RWPE2 (cell line): ENCODE data around the gene CFAP100.

Experiments used
- ATAC-seq: fragments of 200-7000 bp; cut with Tn5 transposase; 3 replicates; pipeline ENCODE4 v1.9.1; 2021; ENCODE audit warnings: low read depth
- DNase-seq: peaks from one replicate; pipeline ENCODE4 v3.0.0-alpha.2; 2020; ENCODE audit warnings: low spot score
- H3K27ac ChIP-seq: fragments of 450-650 bp; 2 replicates; pipeline ENCODE4 v1.5.1; 2017; ENCODE audit warnings: mild to moderate bottlenecking; ENCODE audit not compliant: poor library complexity, severe bottlenecking
- H3K27me3 ChIP-seq: fragments of 250-450 bp; sonication (Bioruptor Pico); 2 replicates; pipeline ENCODE4 v1.5.1; 2021; ENCODE audit warnings: mild to moderate bottlenecking, moderate library complexity; ENCODE audit not compliant: insufficient read depth, poor library complexity, severe bottlenecking
- H3K36me3 ChIP-seq: fragments of 250-450 bp; sonication (Bioruptor Pico); 2 replicates; pipeline ENCODE4 v1.5.1; 2020; ENCODE audit warnings: low read depth, mild to moderate bottlenecking, moderate library complexity
- H3K4me1 ChIP-seq: fragments of 250-450 bp; sonication (Bioruptor Pico); 2 replicates; pipeline ENCODE4 v1.5.1; 2021; ENCODE audit warnings: mild to moderate bottlenecking, moderate library complexity; ENCODE audit not compliant: insufficient read depth, poor library complexity, severe bottlenecking
- H3K4me3 ChIP-seq: fragments of 250-450 bp; sonication (Bioruptor Pico); 2 replicates; pipeline ENCODE4 v1.5.1; 2021; ENCODE audit warnings: mild to moderate bottlenecking, moderate library complexity; ENCODE audit not compliant: severe bottlenecking
- H3K9me3 ChIP-seq: fragments of 250-450 bp; sonication (Bioruptor Pico); 2 replicates; pipeline ENCODE4 v1.5.1; 2021; ENCODE audit warnings: mild to moderate bottlenecking, moderate library complexity; ENCODE audit not compliant: severe bottlenecking
- TF ChIP-seq, protein P1 (sequence below): fragments of 450-650 bp; IDR thresholded peaks from one replicate; pipeline ENCODE4 v1.5.1; 2017; ENCODE audit warnings: mild to moderate bottlenecking, moderate library complexity; ENCODE audit not compliant: poor library complexity, severe bottlenecking

The CFAP100 gene

GRCh38 chr3:126435456-126436315 is 41.0 kb downstream of the CFAP100 start:
- Histone ChIP-seq H3K4me1 (no peaks in the 10 kb centered on the region), H3K27me3 (no peaks in the 10 kb centered on the region), H3K9me3 (no peaks in the 10 kb centered on the region), H3K27ac (no peak overlapping the region), H3K36me3 (no peaks in the 10 kb centered on the region; the same call in 1 of the 2 replicates), H3K4me3 (no peak overlapping the region)
- no peak for ATAC-seq
- TF ChIP-seq, protein P1, sequence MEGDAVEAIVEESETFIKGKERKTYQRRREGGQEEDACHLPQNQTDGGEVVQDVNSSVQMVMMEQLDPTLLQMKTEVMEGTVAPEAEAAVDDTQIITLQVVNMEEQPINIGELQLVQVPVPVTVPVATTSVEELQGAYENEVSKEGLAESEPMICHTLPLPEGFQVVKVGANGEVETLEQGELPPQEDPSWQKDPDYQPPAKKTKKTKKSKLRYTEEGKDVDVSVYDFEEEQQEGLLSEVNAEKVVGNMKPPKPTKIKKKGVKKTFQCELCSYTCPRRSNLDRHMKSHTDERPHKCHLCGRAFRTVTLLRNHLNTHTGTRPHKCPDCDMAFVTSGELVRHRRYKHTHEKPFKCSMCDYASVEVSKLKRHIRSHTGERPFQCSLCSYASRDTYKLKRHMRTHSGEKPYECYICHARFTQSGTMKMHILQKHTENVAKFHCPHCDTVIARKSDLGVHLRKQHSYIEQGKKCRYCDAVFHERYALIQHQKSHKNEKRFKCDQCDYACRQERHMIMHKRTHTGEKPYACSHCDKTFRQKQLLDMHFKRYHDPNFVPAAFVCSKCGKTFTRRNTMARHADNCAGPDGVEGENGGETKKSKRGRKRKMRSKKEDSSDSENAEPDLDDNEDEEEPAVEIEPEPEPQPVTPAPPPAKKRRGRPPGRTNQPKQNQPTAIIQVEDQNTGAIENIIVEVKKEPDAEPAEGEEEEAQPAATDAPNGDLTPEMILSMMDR: no peak
- DNase-seq: peak; percentile 51

GRCh38 chr3:126436826-126437717 is 42.4 kb downstream of the CFAP100 start:
- H3K4me3 ChIP-seq: no peak overlapping the region
- no peak for ATAC-seq
- no peaks in the 10 kb centered on the region; the same call in 1 of the 2 replicates for H3K36me3 ChIP-seq
- no peaks in the 10 kb centered on the region for H3K9me3 ChIP-seq
- no peak for DNase-seq
- H3K27ac ChIP-seq: no peak overlapping the region
- H3K27me3 ChIP-seq: no peaks in the 10 kb centered on the region
- TF ChIP-seq, protein P1: no peak
- no peaks in the 10 kb centered on the region for H3K4me1 ChIP-seq

DNA sequence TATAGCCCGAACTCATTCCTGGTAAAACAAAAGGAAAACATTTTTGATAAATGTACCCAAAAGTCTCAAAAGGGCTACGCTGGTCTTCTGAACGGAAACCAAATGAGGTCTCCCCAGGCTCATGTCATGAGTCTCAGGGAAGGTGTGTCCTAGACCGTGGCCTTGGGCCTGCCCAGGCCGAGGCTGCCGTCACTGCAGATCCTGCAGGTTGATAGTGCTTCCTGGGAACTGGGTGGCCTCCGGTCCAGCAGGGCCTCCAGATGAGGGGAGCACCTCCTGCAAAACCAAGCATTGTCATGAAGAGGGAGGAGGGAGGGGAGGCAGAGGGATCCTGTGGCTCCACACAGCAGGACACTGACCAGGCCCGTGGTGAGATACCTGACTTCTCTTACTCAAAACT is 43.5 kb downstream of the CFAP100 start:
- Histone ChIP-seq H3K9me3 (no peaks in the 10 kb centered on the region), H3K4me3 (no peak overlapping the region), H3K36me3 (peaks cover under 1% of the 10 kb centered on the region; the same call in 1 of the 2 replicates), H3K27ac (no peak overlapping the region), H3K4me1 (no peaks in the 10 kb centered on the region), H3K27me3 (no peaks in the 10 kb centered on the region)
- TF ChIP-seq, protein P1: no peak
- DNase-seq: peak; percentile 26
- no peak for ATAC-seq

- TF ChIP-seq, protein P1: no peak
- DNase-seq (no peak), ATAC-seq (no peak)
- Histone ChIP-seq H3K27ac (no peak overlapping the region), H3K4me1 (no peaks in the 10 kb centered on the region), H3K36me3 (peaks cover 6% of the 10 kb centered on the region; the same call in 1 of the 2 replicates), H3K9me3 (no peaks in the 10 kb centered on the region), H3K4me3 (no peak overlapping the region), H3K27me3 (no peaks in the 10 kb centered on the region)
These were observed 44.0 kb downstream of the CFAP100 start for GRCh38 chr3:126438746-126439145.
